ENCODE measurements around the gene COPA.

- TF ChIP-seq CTCF (conservative IDR thresholded peaks at IDR 0.05; ENCODE audit: low read length) (peak; percentile 81), EZH2phosphoT487 (IDR thresholded peaks at IDR 0.05; ENCODE audit: borderline replicate concordance) (no peak)
Observed at GRCh38 chr1:160354388-160354985, 11.4 kb upstream of the COPA start.
